HFF-Myc (cell line): Measurements from ENCODE around the gene TPM4.

Experiments used
- DNase-seq: peaks from one replicate; pipeline ENCODE4 v3.0.0-alpha.2; 2011; ENCODE audit warnings: low read depth; ENCODE audit errors: extremely low read depth
- H3K4me3 ChIP-seq: replicated peaks from 2 replicates; pipeline ENCODE4 v1.5.1; 2011; ENCODE audit warnings: low read depth, mild to moderate bottlenecking, control low read depth, low read length
- CTCF ChIP-seq: IDR thresholded peaks from 2 replicates; pipeline ENCODE4 v1.5.1; 2012; ENCODE audit warnings: mild to moderate bottlenecking, low read depth, low read length, control low read depth; ENCODE audit errors: missing control alignments

Gene TPM4

GRCh38 chr19:16111160-16111908 lies 35.0 kb downstream of the TPM4 start, which contains the start of gene RAB8A:
TSS of gene RAB8A (plus strand) at chr19:16111889. CDS start at chr19:16111902, 13 bp downstream.
- TF ChIP-seq CTCF, result peak; percentile 84
- peak; percentile 90 for DNase-seq
- peak within 1 kb of the TSS; percentile 80 for H3K4me3 ChIP-seq

- DNase-seq, result no peak
- peak overlapping the region; percentile 80 for H3K4me3 ChIP-seq
- no peak for TF ChIP-seq CTCF
These were observed 35.8 kb downstream of the TPM4 start for GRCh38 chr19:16111909-16112752.

GRCh38 chr19:16112778-16113177 lies 36.5 kb downstream of the TPM4 start:
- no peak for DNase-seq
- peak overlapping the region; percentile 80 for H3K4me3 ChIP-seq
- TF ChIP-seq CTCF, result no peak

- DNase-seq, result no peak
- TF ChIP-seq CTCF, result no peak
- no peak overlapping the region for H3K4me3 ChIP-seq
These were observed 37.4 kb downstream of the TPM4 start for GRCh38 chr19:16113727-16114126.

GRCh38 chr19:16115301-16116039 lies 39.2 kb downstream of the TPM4 start:
- no peak for TF ChIP-seq CTCF
- no peak overlapping the region for H3K4me3 ChIP-seq
- no peak for DNase-seq

- TF ChIP-seq CTCF, result no peak
- no peak overlapping the region for H3K4me3 ChIP-seq
- DNase-seq, result no peak
These were observed 39.8 kb downstream of the TPM4 start for GRCh38 chr19:16116067-16116466.
